ENCODE data around the gene NLRX1.
"Not testable (repeated sequence)": the region's sequence is repeated elsewhere in the genome, so short reads cannot be mapped to it uniquely, and the experiment has no call there.

Gene NLRX1

GRCh38 chr11:119153049-119153818, 15.3 kb upstream of the NLRX1 start:
- no peak for DNase-seq

- DNase-seq: no peak
Observed at GRCh38 chr11:119154178-119154577, 14.3 kb upstream of the NLRX1 start.

GRCh38 chr11:119155733-119156492, 12.6 kb upstream of the NLRX1 start:
- DNase-seq: no peak

GRCh38 chr11:119156496-119156895, 12.0 kb upstream of the NLRX1 start:
- no peak for DNase-seq

GRCh38 chr11:119157063-119157462, 11.5 kb upstream of the NLRX1 start:
- DNase-seq: no peak

- DNase-seq: no peak
Observed at GRCh38 chr11:119158467-119158866, 10.1 kb upstream of the NLRX1 start.

GRCh38 chr11:119160151-119160550, 8.4 kb upstream of the NLRX1 start:
- DNase-seq: no peak

GRCh38 chr11:119161871-119162270, 6.7 kb upstream of the NLRX1 start:
- no peak for DNase-seq

GRCh38 chr11:119166368-119167076, 2.0 kb upstream of the NLRX1 start:
- DNase-seq: no peak

GRCh38 chr11:119167077-119167458, 1.5 kb upstream of the NLRX1 start:
- not testable (repeated sequence) for DNase-seq

- no peak for DNase-seq
Observed at GRCh38 chr11:119167933-119168332, 592 bp upstream of the NLRX1 start.

GRCh38 chr11:119169282-119169719, 776 bp downstream of the NLRX1 start:
- no peak for DNase-seq

GRCh38 chr11:119172513-119172912, 4.0 kb downstream of the NLRX1 start:
- DNase-seq: no peak

GRCh38 chr11:119173453-119173852, 4.9 kb downstream of the NLRX1 start:
- no peak for DNase-seq

GRCh38 chr11:119175493-119176077, 7.1 kb downstream of the NLRX1 start:
- DNase-seq: no peak

- DNase-seq: no peak
Observed at GRCh38 chr11:119178166-119178680, 9.7 kb downstream of the NLRX1 start.

GRCh38 chr11:119179342-119179741, 10.8 kb downstream of the NLRX1 start:
- DNase-seq: no peak

- DNase-seq: no peak
Observed at GRCh38 chr11:119179983-119180382, 11.5 kb downstream of the NLRX1 start.

- DNase-seq: no peak
Observed at GRCh38 chr11:119180729-119181676, 12.5 kb downstream of the NLRX1 start.

- no peak for DNase-seq
Observed at GRCh38 chr11:119181677-119182412, 13.3 kb downstream of the NLRX1 start.

- DNase-seq: not testable (repeated sequence)
Observed at GRCh38 chr11:119184399-119184798, 15.9 kb downstream of the NLRX1 start.

Data from NCI-H446 treated with DMSO at 0.1 percent for 48 hours (cell line).